GM19438 (cell line): ENCODE measurements around the gene VDAC1.
"Not testable (repeated sequence)": the region's sequence is repeated elsewhere in the genome, so short reads cannot be mapped to it uniquely, and the experiment has no call there.

Source experiments
- ATAC-seq: cut with Tn5 transposase; IDR thresholded peaks from one replicate; pipeline ENCODE4 v1.9.1; 2021; ENCODE audit warnings: low read depth; ENCODE audit not compliant: unreplicated experiment

VDAC1 gene

GRCh38 chr5:133996683-133997252 is 8.0 kb downstream of the VDAC1 start:
- ATAC-seq: no peak

GRCh38 chr5:133995883-133996563 is 8.8 kb downstream of the VDAC1 start:
- ATAC-seq: no peak

- ATAC-seq: no peak
Observed at GRCh38 chr5:133995341-133995740, 9.4 kb downstream of the VDAC1 start.

- ATAC-seq: no peak
Observed at GRCh38 chr5:133994990-133995333, 9.8 kb downstream of the VDAC1 start.

GRCh38 chr5:133994297-133994989 is 10.3 kb downstream of the VDAC1 start:
- no peak for ATAC-seq

- ATAC-seq: no peak
Observed at GRCh38 chr5:133993185-133993936, 11.4 kb downstream of the VDAC1 start.

GRCh38 chr5:133992429-133993155 is 12.2 kb downstream of the VDAC1 start:
- no peak for ATAC-seq

- ATAC-seq: no peak
Observed at GRCh38 chr5:133991171-133991910, 13.4 kb downstream of the VDAC1 start.

- ATAC-seq: no peak
Observed at GRCh38 chr5:133990396-133990795, 14.4 kb downstream of the VDAC1 start.

GRCh38 chr5:133985540-133986180 is 19.1 kb downstream of the VDAC1 start:
- ATAC-seq: no peak

GRCh38 chr5:133983674-133984073 is 21.1 kb downstream of the VDAC1 start:
- ATAC-seq: no peak

GRCh38 chr5:133981714-133982113 is 23.1 kb downstream of the VDAC1 start:
- ATAC-seq: no peak

GRCh38 chr5:133980652-133981051 is 24.1 kb downstream of the VDAC1 start:
- no peak for ATAC-seq

GRCh38 chr5:133978943-133979342 is 25.8 kb downstream of the VDAC1 start:
- ATAC-seq: no peak

- ATAC-seq: no peak
Observed at GRCh38 chr5:133977858-133978257, 26.9 kb downstream of the VDAC1 start.

GRCh38 chr5:133977161-133977787 is 27.5 kb downstream of the VDAC1 start:
- no peak for ATAC-seq

GRCh38 chr5:133975546-133975945 is 29.2 kb downstream of the VDAC1 start:
- ATAC-seq: not testable (repeated sequence)

GRCh38 chr5:133974142-133974541 is 30.6 kb downstream of the VDAC1 start:
- ATAC-seq: no peak

GRCh38 chr5:133970325-133970909 is 34.4 kb downstream of the VDAC1 start:
- ATAC-seq: no peak
